HEK293 (cell line): ENCODE data around the gene EIF5A.

Experiments
- BCL11A ChIP-seq: fragments of 450-650 bp; formaldehyde crosslinking; IDR thresholded peaks from 2 replicates; pipeline ENCODE4 v1.5.1; 2016; ENCODE audit warnings: low read depth, missing biosample characterization, missing genetic modification characterization
- SETDB1 ChIP-seq: IDR thresholded peaks from one replicate; pipeline ENCODE4 v1.6.1; 2017; ENCODE audit warnings: mild to moderate bottlenecking, low read length, moderate library complexity, mixed read lengths; ENCODE audit not compliant: insufficient read length
- ZBTB49 ChIP-seq: fragments of 450-650 bp; formaldehyde crosslinking; IDR thresholded peaks from 2 replicates; pipeline ENCODE4 v1.5.1; 2016; ENCODE audit warnings: missing biosample characterization, missing genetic modification characterization, low read depth
- ZEB2 ChIP-seq: fragments of 450-650 bp; formaldehyde crosslinking; IDR thresholded peaks from 2 replicates; pipeline ENCODE4 v1.5.1; 2016; ENCODE audit warnings: missing biosample characterization, missing genetic modification characterization
- ZNF324 ChIP-seq: fragments of 450-650 bp; formaldehyde crosslinking; IDR thresholded peaks from 2 replicates; pipeline ENCODE4 v1.5.1; 2016; ENCODE audit warnings: missing biosample characterization, missing genetic modification characterization
- ZNF366 ChIP-seq: fragments of 450-650 bp; formaldehyde crosslinking; conservative IDR thresholded peaks from 2 replicates; pipeline ENCODE4 v1.5.1; 2016; ENCODE audit warnings: missing biosample characterization, missing genetic modification characterization
- ZNF560 ChIP-seq: fragments of 450-650 bp; formaldehyde crosslinking; IDR thresholded peaks from 2 replicates; pipeline ENCODE4 v1.5.1; 2017; ENCODE audit warnings: missing biosample characterization, missing genetic modification characterization, borderline replicate concordance
- ZNF76 ChIP-seq: fragments of 450-650 bp; formaldehyde crosslinking; IDR thresholded peaks from 2 replicates; pipeline ENCODE4; 2016; ENCODE audit warnings: low read depth, missing biosample characterization, missing genetic modification characterization, borderline replicate concordance

DNA sequence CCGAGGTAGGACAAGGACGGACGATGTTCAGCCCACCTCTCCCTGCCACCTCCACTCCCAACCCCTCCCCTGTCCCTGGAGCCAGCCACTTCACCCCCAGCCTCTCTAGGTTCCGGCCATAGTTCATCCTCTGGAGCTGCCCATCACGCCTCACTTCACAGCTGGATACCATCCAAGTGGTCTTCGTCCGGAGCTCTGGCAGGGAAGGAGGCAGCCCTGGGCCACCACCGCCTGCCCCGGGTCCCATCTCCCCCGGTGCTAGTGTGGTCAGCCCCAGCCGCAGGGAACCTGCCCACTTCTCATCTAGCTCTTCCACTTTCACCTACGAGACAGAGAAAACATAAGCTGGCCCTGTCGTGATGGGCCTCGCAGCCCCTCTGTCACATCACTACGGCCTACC is 14.0 kb downstream of the EIF5A start:
- TF ChIP-seq ZEB2 (tag by site-specific recombination) (no peak), ZNF366 (tag by site-specific recombination) (no peak), ZNF76 (tag by site-specific recombination) (no peak), ZNF324 (no peak), BCL11A (no peak), ZBTB49 (tag by site-specific recombination) (no peak), ZNF560 (tag by site-specific recombination) (no peak), SETDB1 (no peak)
